H1 (cell line): ENCODE measurements around the gene CDH16. TPM values are rescaled to one million over a fixed set of nuclear protein-coding genes. Genes with fewer than 3 reads are reported as not detected.

Experiments used
- BRCA1 ChIP-seq: IDR thresholded peaks from 2 replicates; pipeline ENCODE4 v1.6.1; 2012; ENCODE audit warnings: low read depth, low read length, improper control_type of control experiment
- FOSL1 ChIP-seq: IDR thresholded peaks from 2 replicates; pipeline ENCODE4 v1.6.1; 2011; ENCODE audit warnings: mild to moderate bottlenecking, low read depth, low read length, moderate library complexity; ENCODE audit not compliant: insufficient read depth
- KDM4A ChIP-seq: IDR thresholded peaks from one replicate; pipeline ENCODE4 v1.7.1; 2012; ENCODE audit warnings: low read depth, mild to moderate bottlenecking, moderate library complexity, low read length, inconsistent platforms; ENCODE audit not compliant: severe bottlenecking
- SP4 ChIP-seq: IDR thresholded peaks from 2 replicates; pipeline ENCODE4 v1.6.1; 2012; ENCODE audit warnings: low read length, inconsistent platforms
- polyA plus RNA-seq, 7 experiments: library from polyadenylated mRNA; depleted of rRNA in 3 of 7; stranded (reverse) in 5 of 7; unstranded in 2 of 7; fragments of >200 nt in 5 of 7; fragments of 200-250 nt in 2 of 7; gene quantifications; 1 replicate in 5 of 7; 2 replicates in 1 of 7; 4 replicates in 1 of 7; pipeline versions ENCODE4 v1.2.1 to v1.2.3, GENCODE V29; 2011 to 2013; ENCODE audit warnings: missing spikeins in 2 of 7, mixed read lengths in 2 of 7
- total RNA-seq: library from RNA; stranded (reverse); fragmentation: NEBNext Ultra II Directional; extraction: Animal tissue kit (Norgen Biotek cat#: 25700); gene quantifications from 2 replicates; pipeline ENCODE4 v1.2.1, GENCODE V29; 2021

CDH16 gene
- total and polyA plus RNA-seq, 2 of the 8 experiments (the other 6 are each of a cell fraction or from before 2014, with no cell fraction given): not detected

DNA sequence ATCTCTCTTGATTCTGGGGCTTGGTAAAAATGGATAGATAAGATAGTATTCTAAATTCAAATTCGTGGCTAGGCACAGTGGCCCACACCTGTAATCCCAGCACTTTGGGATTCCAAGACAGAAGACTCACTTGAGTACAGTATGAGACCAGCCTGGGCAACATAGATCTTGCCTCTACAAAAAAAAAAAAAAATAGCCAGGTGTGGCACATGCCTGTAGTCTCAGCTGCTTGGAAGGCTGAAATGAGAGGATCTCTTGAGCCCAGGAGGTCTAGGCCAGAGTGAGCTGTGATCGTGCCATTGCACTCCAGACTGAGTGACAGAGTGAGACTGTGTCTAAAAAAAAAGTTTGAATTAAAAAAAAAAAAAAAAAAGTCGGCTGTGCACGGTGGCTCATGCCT lies 29.1 kb downstream of the CDH16 start (continued):
- TF ChIP-seq FOSL1 (no peak), SP4 (no peak), BRCA1 (no peak), KDM4A (no peak)
